ENCODE results near the gene MAP4. TPM values are rescaled to one million over a fixed set of nuclear protein-coding genes. Genes with fewer than 3 reads are reported as not detected.
"Not testable (repeated sequence)": the region's sequence is repeated elsewhere in the genome, so short reads cannot be mapped to it uniquely, and the experiment has no call there.

The MAP4 gene, protein sequence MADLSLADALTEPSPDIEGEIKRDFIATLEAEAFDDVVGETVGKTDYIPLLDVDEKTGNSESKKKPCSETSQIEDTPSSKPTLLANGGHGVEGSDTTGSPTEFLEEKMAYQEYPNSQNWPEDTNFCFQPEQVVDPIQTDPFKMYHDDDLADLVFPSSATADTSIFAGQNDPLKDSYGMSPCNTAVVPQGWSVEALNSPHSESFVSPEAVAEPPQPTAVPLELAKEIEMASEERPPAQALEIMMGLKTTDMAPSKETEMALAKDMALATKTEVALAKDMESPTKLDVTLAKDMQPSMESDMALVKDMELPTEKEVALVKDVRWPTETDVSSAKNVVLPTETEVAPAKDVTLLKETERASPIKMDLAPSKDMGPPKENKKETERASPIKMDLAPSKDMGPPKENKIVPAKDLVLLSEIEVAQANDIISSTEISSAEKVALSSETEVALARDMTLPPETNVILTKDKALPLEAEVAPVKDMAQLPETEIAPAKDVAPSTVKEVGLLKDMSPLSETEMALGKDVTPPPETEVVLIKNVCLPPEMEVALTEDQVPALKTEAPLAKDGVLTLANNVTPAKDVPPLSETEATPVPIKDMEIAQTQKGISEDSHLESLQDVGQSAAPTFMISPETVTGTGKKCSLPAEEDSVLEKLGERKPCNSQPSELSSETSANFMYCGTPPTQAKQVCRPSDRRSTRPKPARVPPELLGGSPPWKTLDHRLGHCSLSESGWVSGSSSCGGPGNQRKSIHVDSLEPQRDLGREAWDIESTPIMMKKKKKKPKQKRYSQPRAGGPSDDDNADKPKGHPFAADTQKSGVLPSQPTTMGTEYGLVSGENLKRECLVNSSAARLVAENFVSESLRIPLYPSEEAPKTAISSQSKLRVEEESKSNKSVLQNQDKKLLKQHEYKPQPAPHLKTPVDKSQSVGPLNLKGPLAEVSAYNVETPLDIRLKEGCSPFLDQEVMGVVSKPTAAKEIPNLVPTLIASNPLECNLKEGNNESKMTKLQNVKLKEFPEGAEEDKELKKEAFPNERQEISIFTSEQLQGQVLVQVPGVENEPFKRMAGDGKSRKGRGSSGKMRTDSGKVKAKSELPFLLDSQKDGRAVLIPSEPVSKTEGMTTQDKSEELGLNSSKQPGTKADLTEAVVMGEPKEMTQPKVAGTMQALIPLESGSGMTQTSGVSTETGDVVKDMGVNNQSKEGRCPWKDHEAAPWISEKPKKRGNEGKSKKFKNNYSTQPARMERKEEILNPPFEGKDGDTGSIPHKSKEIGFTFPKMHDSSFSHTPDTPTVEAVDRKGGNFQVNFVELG (N-terminal part only)
- total RNA-seq: 520 TPM
- long read RNA-seq, partial matches to known transcripts: 143 of 190 reads
- long read RNA-seq, other reads (novel, unspliced or antisense): 46 of 190 reads

- DNase-seq (ENCODE audit: missing footprints): no peak
- intact Hi-C loops (cut with DNase I): no loop called here
- ATAC-seq: no peak
Measured at GRCh38 chr3:48016301-48016973, at the start of gene MAP4. MAP4 (minus strand) TSS chr3:48016416; CDS start chr3:47998860, 17,556 bp downstream.

DNA sequence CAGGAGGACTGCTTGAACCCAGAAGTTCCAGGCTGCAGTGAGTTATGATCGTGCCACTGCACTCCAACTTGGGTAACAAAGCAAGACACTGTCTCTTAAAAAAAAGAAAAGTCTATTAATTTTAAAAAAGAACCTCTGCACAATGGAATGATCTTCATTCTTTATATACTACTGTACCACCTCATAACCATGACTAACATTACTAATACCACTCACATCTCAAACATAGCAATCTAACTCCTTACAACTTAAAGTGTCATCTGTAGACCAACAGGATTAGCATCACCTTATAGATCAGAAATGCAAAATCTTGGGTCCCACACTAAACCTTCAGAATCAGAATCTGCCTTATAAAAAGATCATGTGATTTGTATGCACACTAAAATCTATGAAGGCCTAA, 48.8 kb upstream of the MAP4 start:
- DNase-seq (ENCODE audit: missing footprints) (no peak), ATAC-seq (no peak)
- intact Hi-C loops (cut with DNase I): no loop called here

- no peak for ATAC-seq
- intact Hi-C loops (cut with DNase I): no loop called here
Measured at GRCh38 chr3:48064292-48064829, 48.1 kb upstream of the MAP4 start.

GRCh38 chr3:48061586-48061985, 45.4 kb upstream of the MAP4 start:
- ATAC-seq; intact Hi-C loops (cut with DNase I); DNase-seq (ENCODE audit: missing footprints): not testable (repeated sequence)

More at GRCh38 chr3:48064292-48064829, 48.1 kb upstream of the MAP4 start:
- DNase-seq (ENCODE audit: missing footprints): no peak

GRCh38 chr3:48058091-48058490, 41.9 kb upstream of the MAP4 start:
- intact Hi-C loops (cut with DNase I): no loop called here
- ATAC-seq (peak; percentile 50), DNase-seq (ENCODE audit: missing footprints) (no peak)

GRCh38 chr3:48057521-48057920, 41.3 kb upstream of the MAP4 start:
- no peak for ATAC-seq

DNA sequence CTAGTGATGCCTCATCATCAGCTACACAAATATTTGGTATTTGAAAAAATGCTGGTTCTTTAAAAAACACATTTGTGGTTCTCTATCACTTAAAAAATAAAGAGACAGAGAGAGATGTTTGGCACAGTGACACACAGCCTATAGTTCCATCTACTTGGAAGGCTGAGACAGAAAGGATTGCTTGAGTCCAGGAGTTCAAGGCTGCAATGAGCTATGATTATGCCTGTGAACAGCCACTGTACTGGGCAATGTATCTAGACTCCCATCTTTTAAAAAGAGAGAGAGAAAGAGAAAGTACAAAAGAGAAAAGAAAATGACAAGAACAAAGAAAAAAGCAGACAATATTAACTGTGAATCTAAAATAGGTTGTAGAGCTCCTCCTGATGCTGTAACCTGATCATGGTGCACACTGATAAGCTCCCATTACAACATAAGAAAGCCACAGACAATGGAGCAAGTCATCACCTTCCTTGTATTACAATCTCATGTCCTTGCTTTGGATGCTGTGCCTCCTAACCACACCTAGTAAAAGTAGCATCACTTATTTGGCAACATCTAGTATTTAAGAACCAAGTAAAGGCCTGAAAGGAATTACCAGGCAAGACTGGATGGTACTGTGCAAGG, 31.7 kb upstream of the MAP4 start:
- ATAC-seq (no peak), DNase-seq (ENCODE audit: missing footprints) (no peak)
- intact Hi-C loops (cut with DNase I): no loop called here

More at GRCh38 chr3:48057521-48057920, 41.3 kb upstream of the MAP4 start:
- no peak for DNase-seq (ENCODE audit: missing footprints)
- intact Hi-C loops (cut with DNase I): no loop called here

GRCh38 chr3:48042071-48042760, 26.0 kb upstream of the MAP4 start:
- ATAC-seq: no peak
- DNase-seq (ENCODE audit: missing footprints): no peak
- intact Hi-C loops (cut with DNase I): no loop called here

- DNase-seq (ENCODE audit: missing footprints) (no peak), ATAC-seq (no peak)
- intact Hi-C loops (cut with DNase I): no loop called here
Measured at GRCh38 chr3:48039487-48040190, 23.4 kb upstream of the MAP4 start.

GRCh38 chr3:48038971-48039481, 22.8 kb upstream of the MAP4 start:
- ATAC-seq: peak; percentile 12
- DNase-seq (ENCODE audit: missing footprints): no peak
- intact Hi-C loops (cut with DNase I): no loop called here

- peak; percentile 56 for ATAC-seq
- intact Hi-C loops (cut with DNase I): no loop called here
Measured at GRCh38 chr3:48034000-48034516, 17.8 kb upstream of the MAP4 start.

DNA sequence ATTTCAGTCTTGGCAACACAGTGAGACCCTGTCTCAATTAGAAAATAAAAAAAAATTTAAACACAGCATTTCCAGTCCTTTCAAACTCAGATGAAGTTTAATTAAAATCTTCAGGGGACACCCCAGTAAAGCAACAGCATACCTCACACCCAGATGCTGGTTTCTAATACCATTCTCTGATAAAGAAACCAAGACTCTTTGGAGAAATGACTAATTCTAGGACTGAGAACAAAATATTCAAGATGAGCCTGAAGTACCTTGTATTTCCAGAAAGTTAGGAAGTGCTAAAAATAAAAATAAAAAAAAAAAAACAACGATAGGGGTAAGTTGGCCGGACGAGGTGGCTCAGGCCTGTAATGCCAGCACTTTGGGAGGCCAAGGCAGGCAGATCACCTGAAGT, 14.0 kb upstream of the MAP4 start:
- intact Hi-C loops (cut with DNase I): no loop called here
- DNase-seq (ENCODE audit: missing footprints) (no peak), ATAC-seq (no peak)

More at GRCh38 chr3:48034000-48034516, 17.8 kb upstream of the MAP4 start:
- no peak for DNase-seq (ENCODE audit: missing footprints)

DNA sequence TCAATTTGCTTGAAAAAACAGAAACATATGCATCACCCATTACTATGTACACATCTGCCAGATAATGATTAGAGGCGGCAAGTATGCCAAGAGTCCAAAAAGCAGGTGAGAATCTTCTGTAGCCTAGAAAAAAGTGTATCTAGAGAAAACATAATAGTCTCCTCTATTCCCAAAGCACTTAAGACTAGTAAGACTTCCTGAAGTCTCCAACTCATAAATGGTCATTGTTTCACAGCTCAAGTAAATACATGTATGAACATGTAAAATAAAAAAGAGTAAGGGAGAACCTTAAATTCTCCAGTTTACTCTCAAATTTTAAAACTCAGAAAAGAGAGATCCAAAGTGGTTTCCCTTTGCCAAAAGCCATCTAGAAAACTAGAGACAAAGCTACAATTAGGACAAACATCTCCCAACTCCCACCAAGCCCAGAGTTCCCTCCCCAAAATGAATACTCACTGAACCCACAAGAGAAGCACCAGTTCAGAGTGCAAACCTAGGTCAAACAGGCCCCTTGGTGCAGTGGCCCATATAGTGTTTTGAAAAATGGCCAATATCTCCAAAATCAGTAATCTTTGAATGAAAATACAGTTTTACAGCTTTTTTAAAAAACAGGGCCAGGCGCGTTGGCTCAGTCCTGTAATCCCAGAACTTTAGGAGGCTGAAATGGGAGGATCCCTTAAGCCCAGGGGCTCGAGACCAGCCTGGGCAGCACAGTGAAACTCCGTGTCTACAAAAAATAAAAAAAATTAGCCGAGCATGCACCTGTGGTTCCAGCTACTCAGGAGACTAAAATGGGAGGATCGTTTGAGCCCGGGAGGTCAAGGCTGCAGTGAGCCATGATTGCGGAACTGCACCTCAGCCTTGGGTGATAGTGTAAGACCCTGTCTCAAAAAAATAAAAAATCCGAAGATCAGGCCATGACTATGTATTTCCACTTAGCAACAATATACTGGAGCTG, 11.0 kb upstream of the MAP4 start:
- DNase-seq (ENCODE audit: missing footprints): no peak
- intact Hi-C loops (cut with DNase I): no loop called here

DNA sequence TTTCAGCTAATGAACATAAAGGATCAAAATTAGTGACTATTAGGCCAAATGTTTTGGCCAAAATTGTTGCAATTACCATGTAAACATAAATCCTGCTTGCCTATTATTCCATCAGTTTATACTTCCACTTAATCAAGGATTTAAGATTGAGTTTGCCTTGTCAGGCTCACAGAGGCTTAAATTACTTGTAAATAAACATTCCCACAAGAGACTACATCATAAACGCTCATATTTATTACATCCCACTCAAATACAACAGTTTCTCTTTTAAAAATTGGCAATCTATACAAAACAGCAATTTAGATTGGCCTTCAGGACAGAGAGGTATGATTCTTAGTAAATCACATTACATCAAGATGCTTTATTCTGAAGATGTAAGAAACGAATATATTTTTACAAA, 9.9 kb upstream of the MAP4 start:
- ATAC-seq: no peak
- intact Hi-C loops (cut with DNase I): no loop called here
- DNase-seq (ENCODE audit: missing footprints): no peak

More for the DNA sequence above, 11.0 kb upstream of the MAP4 start:
- no peak for ATAC-seq

DNA sequence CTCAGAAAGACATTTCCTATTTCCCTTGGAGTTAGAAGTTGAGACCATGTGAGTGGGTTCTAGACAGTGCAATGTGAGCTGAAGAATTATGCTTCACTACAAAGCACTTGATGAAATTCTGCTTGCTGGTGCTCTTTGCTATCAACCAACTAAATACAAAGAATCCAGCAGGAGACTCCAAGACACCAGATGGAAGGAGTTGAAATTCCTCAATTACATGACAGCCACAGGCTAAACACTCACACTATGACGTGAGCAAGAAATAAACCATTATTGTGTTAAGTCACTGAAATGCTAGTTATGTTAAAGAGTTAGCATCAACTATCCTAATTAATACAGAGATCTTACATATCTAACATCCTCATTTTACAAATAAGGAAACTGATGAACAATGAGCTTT, 8.2 kb upstream of the MAP4 start:
- intact Hi-C loops (cut with DNase I): no loop called here
- no peak for ATAC-seq

More for the DNA sequence above, 8.2 kb upstream of the MAP4 start:
- no peak for DNase-seq (ENCODE audit: missing footprints)

All from Right ventricle myocardium inferior (tissue), 1 donor.